Thoracic aorta (tissue), 2 donors: ENCODE results near the gene HYDIN. TPM values are rescaled to one million over a fixed set of nuclear protein-coding genes. Genes with fewer than 3 reads are reported as not detected.

ENCODE experiments used
- ATAC-seq: fragments of 150-250 bp; one replicate; pipeline ENCODE4 v1.8.0; 2017; ENCODE audit warnings: low read depth; ENCODE audit not compliant: insufficient number of reproducible peaks, low FRiP score
- DNase-seq: peaks from one replicate; pipeline ENCODE4 v3.0.0-alpha.2; 2020; ENCODE audit warnings: low spot score
- H3K27ac ChIP-seq, 2 donors: fragments of 200-600 bp; sonication (generic); 1 replicate in 1 of 2; 2 replicates in 1 of 2; pipeline ENCODE4 v1.5.1; 2016; ENCODE audit warnings: mild to moderate bottlenecking in 2 of 2, moderate library complexity in 2 of 2
- H3K27me3 ChIP-seq: fragments of 200-600 bp; sonication (generic); replicated peaks from 2 replicates; pipeline ENCODE4 v1.6.0; 2016; ENCODE audit warnings: mild to moderate bottlenecking; ENCODE audit not compliant: insufficient read depth
- H3K36me3 ChIP-seq: fragments of 200-600 bp; sonication (generic); one replicate; pipeline ENCODE4 v1.5.1; 2016
- H3K4me1 ChIP-seq, 2 donors: fragments of 200-600 bp; sonication (generic); 1 replicate in 1 of 2; 2 replicates in 1 of 2; pipeline versions ENCODE4 v1.5.1 to v1.6.0; 2016; ENCODE audit warnings: low read depth in 2 of 2, mild to moderate bottlenecking in 1 of 2; ENCODE audit not compliant: control insufficient read depth in 1 of 2
- H3K4me3 ChIP-seq: fragments of 200-600 bp; sonication (generic); 2 replicates; pipeline ENCODE4 v1.5.1; 2016; ENCODE audit warnings: mild to moderate bottlenecking
- H3K9me3 ChIP-seq: fragments of 200-600 bp; sonication (generic); 2 replicates; pipeline ENCODE4 v1.5.1; 2016
- total RNA-seq, 2 donors: library from RNA; depleted of rRNA; stranded (reverse); fragments of >200 nt; gene quantifications; one replicate each; pipeline versions ENCODE4 v1.1.0 to v1.2.3, GENCODE V29; 2016
- TF ChIP-seq, protein P1 (sequence below): fragments of 200-600 bp; sonication (generic); IDR thresholded peaks from one replicate; pipeline ENCODE4 v1.5.1; 2019; ENCODE audit warnings: antibody characterized with exemption

HYDIN gene
- total RNA-seq, 2 donors from 2014 or later: 4.3 to 5.4 TPM

GRCh38 chr16:71214746-71215381 lies 15.7 kb downstream of the HYDIN start:
- H3K36me3 ChIP-seq: no peaks in the 10 kb centered on the region

DNA sequence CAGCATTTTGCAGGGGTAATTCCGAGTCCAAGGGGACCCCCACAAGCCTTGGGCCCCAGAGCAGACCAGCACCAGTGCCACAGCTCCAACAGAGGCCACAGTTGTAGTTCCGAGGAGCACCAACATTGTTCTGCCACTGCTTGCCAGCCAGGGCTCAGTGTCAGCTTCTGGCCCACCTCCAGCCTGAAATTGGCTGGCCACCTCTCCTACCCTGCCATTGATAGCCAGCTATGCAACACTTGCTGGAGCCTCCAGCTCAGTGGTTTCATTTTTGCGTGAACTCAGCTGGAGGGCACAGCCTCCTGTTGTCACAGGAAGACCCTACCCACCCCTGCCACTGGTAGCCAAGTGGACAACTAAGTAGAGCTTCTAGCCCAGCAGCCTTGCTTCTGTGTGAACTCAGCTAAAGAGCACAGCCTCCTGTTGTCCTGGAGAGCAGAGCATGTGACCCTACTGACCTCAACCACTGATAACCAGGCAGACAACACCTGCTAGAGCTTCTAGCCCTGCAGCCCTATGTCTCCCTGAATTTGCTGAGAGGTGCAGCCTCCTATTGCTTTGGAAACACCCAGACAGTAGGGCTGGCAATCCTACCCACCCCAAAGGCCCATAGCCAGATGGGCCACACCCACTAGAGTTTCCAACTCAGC lies 24.9 kb downstream of the HYDIN start:
- Histone ChIP-seq H3K9me3 (peaks cover 4% of the 10 kb centered on the region), H3K27me3 (no peaks in the 10 kb centered on the region), H3K4me1 (no peaks in the 10 kb centered on the region), H3K4me3 (no peak overlapping the region), H3K36me3 (no peaks in the 10 kb centered on the region), H3K27ac (no peak overlapping the region)
- ATAC-seq (no peak), DNase-seq (no peak)
- TF ChIP-seq, protein P1, sequence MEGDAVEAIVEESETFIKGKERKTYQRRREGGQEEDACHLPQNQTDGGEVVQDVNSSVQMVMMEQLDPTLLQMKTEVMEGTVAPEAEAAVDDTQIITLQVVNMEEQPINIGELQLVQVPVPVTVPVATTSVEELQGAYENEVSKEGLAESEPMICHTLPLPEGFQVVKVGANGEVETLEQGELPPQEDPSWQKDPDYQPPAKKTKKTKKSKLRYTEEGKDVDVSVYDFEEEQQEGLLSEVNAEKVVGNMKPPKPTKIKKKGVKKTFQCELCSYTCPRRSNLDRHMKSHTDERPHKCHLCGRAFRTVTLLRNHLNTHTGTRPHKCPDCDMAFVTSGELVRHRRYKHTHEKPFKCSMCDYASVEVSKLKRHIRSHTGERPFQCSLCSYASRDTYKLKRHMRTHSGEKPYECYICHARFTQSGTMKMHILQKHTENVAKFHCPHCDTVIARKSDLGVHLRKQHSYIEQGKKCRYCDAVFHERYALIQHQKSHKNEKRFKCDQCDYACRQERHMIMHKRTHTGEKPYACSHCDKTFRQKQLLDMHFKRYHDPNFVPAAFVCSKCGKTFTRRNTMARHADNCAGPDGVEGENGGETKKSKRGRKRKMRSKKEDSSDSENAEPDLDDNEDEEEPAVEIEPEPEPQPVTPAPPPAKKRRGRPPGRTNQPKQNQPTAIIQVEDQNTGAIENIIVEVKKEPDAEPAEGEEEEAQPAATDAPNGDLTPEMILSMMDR: no peak

More at GRCh38 chr16:71214746-71215381, 15.7 kb downstream of the HYDIN start:
- Histone ChIP-seq H3K27me3 (no peaks in the 10 kb centered on the region), H3K9me3 (no peaks in the 10 kb centered on the region), H3K4me1 (no peaks in the 10 kb centered on the region), H3K27ac (no peak overlapping the region), H3K4me3 (no peak overlapping the region)
- ATAC-seq (no peak), DNase-seq (no peak)
- TF ChIP-seq, protein P1: no peak

- Histone ChIP-seq H3K9me3 (peaks cover 4% of the 10 kb centered on the region), H3K4me3 (no peak overlapping the region), H3K27me3 (no peaks in the 10 kb centered on the region), H3K36me3 (no peaks in the 10 kb centered on the region), H3K27ac (no peak overlapping the region), H3K4me1 (no peaks in the 10 kb centered on the region)
- DNase-seq (no peak), ATAC-seq (no peak)
- TF ChIP-seq, protein P1: no peak
Observed at GRCh38 chr16:71203631-71204030, 26.9 kb downstream of the HYDIN start.

GRCh38 chr16:71201556-71201955 lies 29.0 kb downstream of the HYDIN start:
- no peak for ATAC-seq
- H3K27me3 ChIP-seq: no peaks in the 10 kb centered on the region

DNA sequence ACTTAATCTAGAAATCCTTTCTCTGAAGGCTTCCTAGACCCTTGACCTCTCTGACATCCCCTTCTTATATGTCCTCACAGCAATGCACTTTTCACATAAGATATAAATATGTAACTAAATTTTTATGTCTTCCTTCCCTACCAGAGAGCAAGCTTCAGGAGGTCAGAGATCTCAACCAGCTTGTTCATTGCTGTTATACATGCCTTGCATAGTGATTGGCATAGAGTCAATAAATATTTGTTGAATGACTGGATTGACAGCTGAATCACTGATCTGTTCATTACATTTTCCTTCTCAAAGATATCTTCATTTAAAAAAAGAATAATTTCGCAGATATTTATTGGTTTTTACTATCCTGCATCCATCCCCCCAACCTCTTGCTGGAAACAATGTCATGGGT lies 29.5 kb downstream of the HYDIN start:
- Histone ChIP-seq H3K36me3 (no peaks in the 10 kb centered on the region), H3K4me1 (no peaks in the 10 kb centered on the region), H3K27me3 (no peaks in the 10 kb centered on the region), H3K27ac (no peak overlapping the region), H3K9me3 (peaks cover 4% of the 10 kb centered on the region), H3K4me3 (no peak overlapping the region)
- TF ChIP-seq, protein P1: no peak
- ATAC-seq: no peak
- no peak for DNase-seq

More at GRCh38 chr16:71201556-71201955, 29.0 kb downstream of the HYDIN start:
- DNase-seq: no peak
- H3K4me1 ChIP-seq: no peaks in the 10 kb centered on the region
- TF ChIP-seq, protein P1: no peak
- H3K4me3 ChIP-seq: no peak overlapping the region
- no peaks in the 10 kb centered on the region for H3K36me3 ChIP-seq
- peaks cover 4% of the 10 kb centered on the region for H3K9me3 ChIP-seq
- H3K27ac ChIP-seq: no peak overlapping the region
